IMR-90 (cell line): ENCODE results near the gene HAO2. TPM values are rescaled to one million over a fixed set of nuclear protein-coding genes. Genes with fewer than 3 reads are reported as not detected.
"Not testable (repeated sequence)": the region's sequence is repeated elsewhere in the genome, so short reads cannot be mapped to it uniquely, and the experiment has no call there.

Source experiments
- ATAC-seq: fragments of 200-7000 bp; cut with Tn5 transposase; 2 replicates; pipeline ENCODE4 v1.9.1; 2020; ENCODE audit warnings: low read depth, mild to moderate bottlenecking, moderate library complexity
- BruUV-seq: library from RNA; stranded (reverse); fragments of 400-500 nt; replicated peaks from 2 replicates; lab custom pipeline; 2021; lab: Mats Ljungman, UMichigan
- CTCF ChIA-PET: fragments of 300-600 bp; formaldehyde crosslinking; extraction: SDS; loops from one replicate; lab custom pipeline; 2021; ENCODE audit warnings: antibody characterized with exemption; lab: Yijun Ruan, JAX
- POLR2A ChIA-PET: fragments of 300-600 bp; sonication (Branson Sonifier 250); formaldehyde crosslinking; loops from one replicate; lab custom pipeline; 2022; ENCODE audit warnings: antibody characterized with exemption; ENCODE audit not compliant: unreplicated experiment; lab: Charles Lee
- DNase-seq: peaks from one replicate; pipeline ENCODE4 v3.0.0; 2013
- H2AFZ ChIP-seq: replicated peaks from 2 replicates; pipeline ENCODE3; 2013; ENCODE audit warnings: low read length, mild to moderate bottlenecking; ENCODE audit not compliant: poor library complexity
- H2AK5ac ChIP-seq: 2 replicates; pipeline ENCODE4 v1.6.1; 2013; ENCODE audit warnings: low read depth, low read length, inconsistent platforms
- H2AK9ac ChIP-seq: replicated peaks from 2 replicates; pipeline ENCODE3; 2013; ENCODE audit warnings: mild to moderate bottlenecking, low read depth, low read length, moderate library complexity; ENCODE audit not compliant: poor library complexity
- H2BK120ac ChIP-seq: 2 replicates; pipeline ENCODE4 v1.6.1; 2013; ENCODE audit warnings: low read depth, low read length, inconsistent platforms
- H2BK15ac ChIP-seq: 3 replicates; pipeline ENCODE4 v1.6.1; 2013; ENCODE audit warnings: low read depth, low read length, inconsistent platforms
- H2BK20ac ChIP-seq: 2 replicates; pipeline ENCODE4 v1.6.1; 2013; ENCODE audit warnings: low read depth, mild to moderate bottlenecking, inconsistent platforms, low read length, moderate library complexity
- H2BK5ac ChIP-seq: 2 replicates; pipeline ENCODE4 v1.6.1; 2013; ENCODE audit warnings: mild to moderate bottlenecking, low read depth, low read length, inconsistent platforms; ENCODE audit not compliant: poor library complexity, severe bottlenecking
- H3K14ac ChIP-seq: replicated peaks from 2 replicates; pipeline ENCODE4 v1.6.1; 2013; ENCODE audit warnings: low read depth, low read length, inconsistent platforms
- H3K18ac ChIP-seq: 2 replicates; pipeline ENCODE4 v1.6.1; 2013; ENCODE audit warnings: low read depth, low read length, control low read depth
- H3K23ac ChIP-seq: 2 replicates; pipeline ENCODE4 v1.6.1; 2013; ENCODE audit warnings: low read depth, low read length, inconsistent platforms
- H3K27ac ChIP-seq: 2 replicates; pipeline ENCODE4 v1.5.1; 2013; ENCODE audit warnings: mild to moderate bottlenecking, control low read depth, low read length; ENCODE audit not compliant: insufficient read depth
- H3K27me3 ChIP-seq: 2 replicates; pipeline ENCODE4 v1.6.1; 2013; ENCODE audit warnings: low read length; ENCODE audit not compliant: control insufficient read depth, insufficient read depth
- H3K36me3 ChIP-seq: 2 replicates; pipeline ENCODE4 v1.6.1; 2013; ENCODE audit warnings: low read length, mixed read lengths; ENCODE audit not compliant: control insufficient read depth, insufficient read depth
- H3K4ac ChIP-seq: 2 replicates; pipeline ENCODE4 v1.6.1; 2013; ENCODE audit warnings: low read depth, low read length, inconsistent platforms
- H3K4me1 ChIP-seq: 2 replicates; pipeline ENCODE4 v1.6.1; 2013; ENCODE audit warnings: low read length, mixed read lengths; ENCODE audit not compliant: control insufficient read depth, insufficient read depth
- H3K4me2 ChIP-seq: 2 replicates; pipeline ENCODE4 v1.6.1; 2013; ENCODE audit warnings: low read depth, mild to moderate bottlenecking, control low read depth, low read length, moderate library complexity
- H3K4me3 ChIP-seq: 2 replicates; pipeline ENCODE4 v1.5.1; 2013; ENCODE audit warnings: low read depth, mild to moderate bottlenecking, control low read depth, low read length, moderate library complexity; ENCODE audit not compliant: insufficient read depth
- H3K56ac ChIP-seq: 2 replicates; pipeline ENCODE4 v1.6.1; 2013; ENCODE audit warnings: low read length, inconsistent platforms; ENCODE audit not compliant: insufficient read depth; ENCODE audit errors: extremely low read depth
- H3K79me1 ChIP-seq, 2 experiments: 2 replicates each; pipeline ENCODE4 v1.6.1; 2013; ENCODE audit warnings: low read length in 2 of 2, inconsistent platforms in 1 of 2, low read depth in 1 of 2
- H3K9ac ChIP-seq: 2 replicates; pipeline ENCODE4 v1.6.1; 2013; ENCODE audit warnings: low read depth, low read length, control low read depth
- H3K9me1 ChIP-seq: 2 replicates; pipeline ENCODE4 v1.6.1; 2013; ENCODE audit warnings: low read length, inconsistent platforms; ENCODE audit not compliant: insufficient read depth
- H3K9me3 ChIP-seq: 2 replicates; pipeline ENCODE4 v1.6.1; 2013; ENCODE audit warnings: low read length; ENCODE audit not compliant: control insufficient read depth, insufficient read depth
- H4K20me1 ChIP-seq: 2 replicates; pipeline ENCODE4 v1.6.1; 2013; ENCODE audit warnings: low read length, inconsistent platforms; ENCODE audit not compliant: insufficient read depth
- H4K5ac ChIP-seq: 2 replicates; pipeline ENCODE4 v1.6.1; 2013; ENCODE audit warnings: mild to moderate bottlenecking, low read depth, low read length, control low read depth
- H4K8ac ChIP-seq, 2 experiments: 2 replicates each; pipeline ENCODE4 v1.6.1; 2013; ENCODE audit warnings: low read depth in 2 of 2, low read length in 2 of 2, control low read depth in 1 of 2, inconsistent platforms in 1 of 2
- H4K91ac ChIP-seq: 2 replicates; pipeline ENCODE4 v1.6.1; 2013; ENCODE audit warnings: low read depth, low read length, inconsistent platforms; ENCODE audit not compliant: insufficient read depth
- CHD1 ChIP-seq: IDR thresholded peaks from 2 replicates; pipeline ENCODE4 v1.6.1; 2012; ENCODE audit warnings: low read depth, low read length, improper control_type of control experiment
- MAFK ChIP-seq: IDR thresholded peaks from 2 replicates; pipeline ENCODE4 v1.6.1; 2012; ENCODE audit warnings: low read depth, low read length, improper control_type of control experiment
- NFE2L2 ChIP-seq: fragments of 150-350 bp; IDR thresholded peaks from 2 replicates; pipeline ENCODE4 v1.6.1; 2016; ENCODE audit warnings: low read depth, mild to moderate bottlenecking, low read length
- RAD21 ChIP-seq: IDR thresholded peaks from 2 replicates; pipeline ENCODE4 v1.6.1; 2012; ENCODE audit warnings: low read length, improper control_type of control experiment
- WGBS, 2 experiments: methylation state at CpG; one replicate each; pipeline versions ENCODE4 v1.1.5 to v1.1.7; 2013; ENCODE audit warnings: missing lambda C conversion rate in 2 of 2; ENCODE audit not compliant: insufficient read length in 1 of 2; ENCODE audit errors: extremely low coverage in 2 of 2; 5-methylcytosine and 5-hydroxymethylcytosine counted together
- dilution Hi-C: fragments of 300-500 bp; cut with HindIII; formaldehyde crosslinking; loops from one replicate; pipeline ENCODE4 v1.14.3; 2018; ENCODE audit warnings: low sequenced_read_pairs; ENCODE audit not compliant: unreplicated experiment
- in situ Hi-C: fragments of 300-500 bp; cut with MboI; formaldehyde crosslinking; loops from 3 replicates; pipeline ENCODE4 v1.14.3; 2019; ENCODE audit warnings: low sequenced_read_pairs, inconsistent platforms, mixed read lengths
- intact Hi-C: fragments of 100-400 bp; cut with micrococcal nuclease; formaldehyde crosslinking; loops from 2 replicates; pipeline ENCODE4 v1.10.0; 2022
- polyA plus RNA-seq, 3 experiments: library from polyadenylated mRNA; depleted of rRNA; stranded (reverse); fragments of >200 nt; gene quantifications; 2 replicates each; pipeline ENCODE4 v1.2.3, GENCODE V29; 2012; ENCODE audit warnings: low replicate concordance in 1 of 3
- total RNA-seq: library from RNA; depleted of rRNA; stranded (reverse); fragments of >200 nt; gene quantifications from 2 replicates; pipeline ENCODE4 v1.2.3, GENCODE V29; 2012
- TF ChIP-seq, protein P1 (sequence below): fragments of 150-350 bp; IDR thresholded peaks from 2 replicates; pipeline ENCODE4 v1.6.1; 2016; ENCODE audit warnings: low read depth, mild to moderate bottlenecking, low read length, moderate library complexity, borderline replicate concordance

The HAO2 gene
- total and polyA plus RNA-seq, 2 of the 4 experiments (the other 2 are of a cell fraction): not detected

DNA sequence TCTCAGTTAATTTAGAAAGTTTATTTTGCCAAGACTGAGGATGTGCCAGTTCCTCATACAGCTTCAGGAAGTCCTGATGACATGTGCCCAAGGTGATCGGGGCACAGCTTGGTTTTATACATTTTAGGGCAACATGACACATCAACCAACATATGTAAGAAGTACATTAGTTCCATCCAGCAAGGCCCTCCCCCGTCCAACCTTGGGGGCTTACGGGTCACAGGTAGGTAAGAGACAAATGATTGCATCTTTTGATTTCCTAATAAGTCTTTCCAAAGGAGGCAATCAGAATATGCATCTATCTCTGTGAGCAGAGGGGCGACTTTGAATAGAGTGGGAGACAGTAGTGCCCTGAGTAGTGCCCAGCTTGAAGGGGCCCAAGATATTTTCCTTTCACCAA lies 19.6 kb upstream of the HAO2 start:
- no peak overlapping the region for H3K27ac ChIP-seq
- no peak overlapping the region for H2BK20ac ChIP-seq
- no peaks in the 10 kb centered on the region for H4K20me1 ChIP-seq
- H4K5ac ChIP-seq: no peak overlapping the region
- no peak overlapping the region for H2AFZ ChIP-seq
- intact Hi-C loops: no loop called here
- no peak overlapping the region for H2BK120ac ChIP-seq
- H2BK15ac ChIP-seq: no peak overlapping the region
- H3K4ac ChIP-seq: no peak overlapping the region
- no peak overlapping the region for H3K9ac ChIP-seq
- BruUV-seq: no TSS peak
- H3K79me1 ChIP-seq: no peaks in the 10 kb centered on the region
- no peak overlapping the region for H3K4me3 ChIP-seq
- H3K56ac ChIP-seq: no peak overlapping the region
- no peak for ATAC-seq
- no peaks in the 10 kb centered on the region for H3K9me1 ChIP-seq
- no peaks in the 10 kb centered on the region for H3K27me3 ChIP-seq
- no peaks in the 10 kb centered on the region for H3K36me3 ChIP-seq
- TF ChIP-seq MAFK (no peak), RAD21 (no peak), NFE2L2 (no peak), CHD1 (no peak)
- TF ChIP-seq, protein P1, sequence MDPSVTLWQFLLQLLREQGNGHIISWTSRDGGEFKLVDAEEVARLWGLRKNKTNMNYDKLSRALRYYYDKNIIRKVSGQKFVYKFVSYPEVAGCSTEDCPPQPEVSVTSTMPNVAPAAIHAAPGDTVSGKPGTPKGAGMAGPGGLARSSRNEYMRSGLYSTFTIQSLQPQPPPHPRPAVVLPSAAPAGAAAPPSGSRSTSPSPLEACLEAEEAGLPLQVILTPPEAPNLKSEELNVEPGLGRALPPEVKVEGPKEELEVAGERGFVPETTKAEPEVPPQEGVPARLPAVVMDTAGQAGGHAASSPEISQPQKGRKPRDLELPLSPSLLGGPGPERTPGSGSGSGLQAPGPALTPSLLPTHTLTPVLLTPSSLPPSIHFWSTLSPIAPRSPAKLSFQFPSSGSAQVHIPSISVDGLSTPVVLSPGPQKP: no peak
- H3K23ac ChIP-seq: no peak overlapping the region
- in situ Hi-C loops: no loop called here
- POLR2A ChIA-PET: no interaction called here
- no peak overlapping the region for H4K8ac ChIP-seq
- CTCF ChIA-PET: interaction anchor here (0.5 kb wide), 1 partner anchor 667 kb away, joined by 4 read pairs; no protein-coding TSS in a partner anchor
- WGBS, 2 experiments: no CpG with 5 or more reads among the region's 4 CpGs
- H2AK9ac ChIP-seq: no peak overlapping the region
- H3K14ac ChIP-seq: no peak overlapping the region
- no peak overlapping the region for H3K18ac ChIP-seq
- dilution Hi-C loops: no loop called here
- DNase-seq: no peak
- no peaks in the 10 kb centered on the region for H3K9me3 ChIP-seq
- no peaks in the 10 kb centered on the region for H3K4me1 ChIP-seq
- no peak overlapping the region for H2AK5ac ChIP-seq
- H3K4me2 ChIP-seq: no peak overlapping the region
- no peak overlapping the region for H4K91ac ChIP-seq
- H2BK5ac ChIP-seq: no peak overlapping the region

DNA sequence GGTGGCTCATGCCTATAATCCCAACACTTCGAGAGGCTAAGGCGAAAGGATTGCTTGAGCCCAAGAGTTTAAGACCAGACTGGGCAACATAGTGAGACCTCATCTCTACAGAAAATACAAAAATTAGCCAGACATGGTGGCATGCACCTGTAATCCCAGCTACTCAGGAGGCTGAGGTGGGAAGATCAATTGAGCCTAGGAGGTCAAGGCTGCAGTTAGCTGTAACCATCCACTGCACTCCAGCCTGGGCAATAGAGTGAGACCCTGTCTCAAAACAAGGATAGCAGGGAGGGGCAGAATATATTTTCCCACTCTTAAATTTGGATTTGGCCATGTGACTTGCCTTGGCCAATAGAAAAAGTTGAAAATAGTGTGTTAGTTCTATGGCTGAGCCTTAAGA lies 17.7 kb upstream of the HAO2 start:
- ATAC-seq, H3K36me3 ChIP-seq, H3K18ac ChIP-seq, H2AFZ ChIP-seq, H2AK9ac ChIP-seq, H4K91ac ChIP-seq, H2AK5ac ChIP-seq, H3K27ac ChIP-seq, H3K9me3 ChIP-seq, H2BK15ac ChIP-seq, H3K56ac ChIP-seq, DNase-seq, POLR2A ChIA-PET, H3K9ac ChIP-seq, BruUV-seq, H3K4me3 ChIP-seq, H3K27me3 ChIP-seq, H3K23ac ChIP-seq, dilution Hi-C loops, H2BK20ac ChIP-seq, intact Hi-C loops, H3K4me2 ChIP-seq, H4K20me1 ChIP-seq, H2BK5ac ChIP-seq, H3K4me1 ChIP-seq, CTCF ChIA-PET, H2BK120ac ChIP-seq, H3K9me1 ChIP-seq, H3K4ac ChIP-seq, H4K5ac ChIP-seq, H3K79me1 ChIP-seq, H3K14ac ChIP-seq, H4K8ac ChIP-seq: not testable (repeated sequence)
- no CpG with 5 or more reads among the region's 2 CpGs for WGBS, 2 experiments
- in situ Hi-C loops: loop anchor here (25.0 kb wide), 1 partner anchor 1189 kb away; no protein-coding TSS in a partner anchor
